WERI-Rb-1 (cell line): ENCODE results near the gene IRF1.

Source experiments
- DNase-seq: peaks from one replicate; pipeline ENCODE4 v3.0.0-alpha.2; 2020
- H3K27ac ChIP-seq: fragments of 250-450 bp; sonication (Bioruptor Pico); 2 replicates; pipeline ENCODE4 v1.5.1; 2020; ENCODE audit warnings: mild to moderate bottlenecking, moderate library complexity
- H3K27me3 ChIP-seq: fragments of 250-450 bp; sonication (Bioruptor Pico); 2 replicates; pipeline ENCODE4 v1.5.1; 2021; ENCODE audit warnings: mild to moderate bottlenecking, low read depth, moderate library complexity; ENCODE audit not compliant: insufficient read depth, severe bottlenecking
- H3K36me3 ChIP-seq: fragments of 250-450 bp; sonication (Bioruptor Pico); 2 replicates; pipeline ENCODE4 v1.5.1; 2020; ENCODE audit warnings: mild to moderate bottlenecking, moderate library complexity
- H3K4me3 ChIP-seq: 2 replicates; pipeline ENCODE4 v1.5.1; 2011; ENCODE audit warnings: low read depth, mild to moderate bottlenecking, control low read depth, low read length
- H3K9me3 ChIP-seq: fragments of 250-450 bp; sonication (Bioruptor Pico); 2 replicates; pipeline ENCODE4 v1.5.1; 2021; ENCODE audit warnings: mild to moderate bottlenecking, moderate library complexity; ENCODE audit not compliant: severe bottlenecking
- TF ChIP-seq, protein P1 (sequence below): IDR thresholded peaks from 2 replicates; pipeline ENCODE4 v1.5.1; 2011; ENCODE audit warnings: low read depth, mild to moderate bottlenecking, control low read depth, inconsistent platforms, low read length

Gene IRF1

DNA sequence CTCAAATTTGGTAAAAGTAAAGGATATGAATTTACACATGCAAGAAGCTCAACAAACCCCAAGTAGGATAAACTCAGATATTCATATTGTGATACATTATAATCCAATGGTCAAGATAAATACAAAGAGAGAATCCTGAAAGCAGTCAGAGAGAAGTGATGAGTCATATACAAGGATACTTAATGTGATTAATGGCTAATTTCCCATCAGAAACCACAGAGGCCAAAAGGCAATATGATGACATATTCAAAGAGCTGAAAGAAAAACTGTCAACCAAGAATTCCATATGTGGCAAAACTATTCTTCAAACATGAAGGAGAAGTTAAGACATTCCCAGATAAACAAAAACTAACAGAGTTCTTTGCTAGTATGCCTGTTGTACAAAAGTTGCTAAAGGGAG, 19.5 kb upstream of the IRF1 start:
- no peaks in the 10 kb centered on the region for H3K27me3 ChIP-seq
- no peaks in the 10 kb centered on the region for H3K36me3 ChIP-seq
- TF ChIP-seq, protein P1, sequence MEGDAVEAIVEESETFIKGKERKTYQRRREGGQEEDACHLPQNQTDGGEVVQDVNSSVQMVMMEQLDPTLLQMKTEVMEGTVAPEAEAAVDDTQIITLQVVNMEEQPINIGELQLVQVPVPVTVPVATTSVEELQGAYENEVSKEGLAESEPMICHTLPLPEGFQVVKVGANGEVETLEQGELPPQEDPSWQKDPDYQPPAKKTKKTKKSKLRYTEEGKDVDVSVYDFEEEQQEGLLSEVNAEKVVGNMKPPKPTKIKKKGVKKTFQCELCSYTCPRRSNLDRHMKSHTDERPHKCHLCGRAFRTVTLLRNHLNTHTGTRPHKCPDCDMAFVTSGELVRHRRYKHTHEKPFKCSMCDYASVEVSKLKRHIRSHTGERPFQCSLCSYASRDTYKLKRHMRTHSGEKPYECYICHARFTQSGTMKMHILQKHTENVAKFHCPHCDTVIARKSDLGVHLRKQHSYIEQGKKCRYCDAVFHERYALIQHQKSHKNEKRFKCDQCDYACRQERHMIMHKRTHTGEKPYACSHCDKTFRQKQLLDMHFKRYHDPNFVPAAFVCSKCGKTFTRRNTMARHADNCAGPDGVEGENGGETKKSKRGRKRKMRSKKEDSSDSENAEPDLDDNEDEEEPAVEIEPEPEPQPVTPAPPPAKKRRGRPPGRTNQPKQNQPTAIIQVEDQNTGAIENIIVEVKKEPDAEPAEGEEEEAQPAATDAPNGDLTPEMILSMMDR: no peak
- no peaks in the 10 kb centered on the region for H3K9me3 ChIP-seq
- H3K4me3 ChIP-seq: no peak overlapping the region
- DNase-seq: no peak
- no peak overlapping the region for H3K27ac ChIP-seq

DNA sequence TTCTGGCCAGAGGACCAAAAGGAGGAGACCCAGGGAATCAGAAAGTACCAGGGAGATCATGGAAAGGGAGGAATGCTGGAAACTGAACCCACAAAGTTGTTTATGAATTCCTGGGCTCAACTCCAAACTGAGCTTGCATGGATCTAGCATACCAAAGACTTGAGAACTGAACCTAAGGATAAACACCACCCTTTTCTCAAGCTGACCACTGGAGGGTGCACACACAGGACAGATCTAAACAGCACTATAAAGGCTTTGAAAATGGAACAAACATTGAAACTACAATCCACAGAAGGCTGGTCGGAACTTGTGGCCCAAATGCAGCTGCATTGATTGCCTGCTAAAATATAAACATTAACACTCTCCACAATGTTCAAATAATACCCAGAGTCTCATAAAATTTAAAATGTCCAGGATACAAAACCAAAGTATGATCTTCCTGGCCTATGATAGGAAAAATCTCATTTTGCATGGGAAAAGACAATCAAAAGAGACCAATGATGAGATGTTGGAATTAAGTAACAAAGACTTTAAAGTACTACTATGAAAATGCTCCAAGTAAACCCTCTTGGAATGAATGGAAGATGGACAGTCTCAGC, 15.6 kb upstream of the IRF1 start:
- DNase-seq: peak; percentile 30

DNA sequence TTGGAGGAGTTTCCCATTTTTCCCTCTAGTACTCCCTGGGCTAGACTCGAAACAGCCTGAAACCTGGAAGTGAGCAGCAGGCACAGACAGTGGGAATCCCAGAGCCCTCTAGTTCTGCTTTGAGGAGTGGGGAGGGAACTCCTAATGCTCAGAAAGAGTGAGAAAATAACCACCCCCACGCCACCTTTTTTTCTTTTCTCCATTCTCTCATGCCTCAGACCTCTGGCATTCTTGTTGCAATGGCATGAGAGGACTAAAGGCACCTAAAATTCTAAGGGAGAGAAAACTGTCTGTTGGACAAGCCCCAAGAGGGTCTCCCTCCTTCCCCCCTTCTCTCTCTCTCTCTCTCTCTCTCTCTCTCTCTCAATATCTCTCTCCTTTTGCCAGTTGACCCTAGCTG, 15.1 kb upstream of the IRF1 start:
- TF ChIP-seq, protein P1: no peak
- DNase-seq: no peak
- Histone ChIP-seq H3K36me3 (no peaks in the 10 kb centered on the region), H3K9me3 (no peaks in the 10 kb centered on the region), H3K4me3 (no peak overlapping the region), H3K27me3 (no peaks in the 10 kb centered on the region), H3K27ac (no peak overlapping the region)

More for the DNA sequence above, 15.6 kb upstream of the IRF1 start:
- no peaks in the 10 kb centered on the region for H3K9me3 ChIP-seq
- TF ChIP-seq, protein P1: peak; percentile 74
- no peaks in the 10 kb centered on the region for H3K36me3 ChIP-seq
- H3K27ac ChIP-seq: no peak overlapping the region
- no peak overlapping the region for H3K4me3 ChIP-seq
- no peaks in the 10 kb centered on the region for H3K27me3 ChIP-seq

DNA sequence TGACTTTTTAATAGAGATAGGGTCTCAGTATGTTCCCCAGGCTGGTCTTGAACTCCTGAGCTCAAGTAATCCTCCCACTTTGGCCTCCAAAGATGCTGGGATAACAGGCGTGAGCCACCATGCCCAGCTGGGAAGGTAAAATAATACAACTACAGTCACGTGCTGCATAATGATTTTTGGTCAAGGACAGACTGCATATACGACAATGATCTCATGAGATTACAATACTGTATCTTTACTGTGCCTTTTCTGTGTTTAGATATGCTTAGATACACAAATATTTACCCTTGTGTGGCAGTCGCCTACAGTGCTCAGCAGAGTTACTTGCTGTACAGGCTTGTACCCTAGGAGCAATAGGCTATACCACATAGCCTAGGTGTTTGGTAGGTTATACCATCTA, 14.2 kb upstream of the IRF1 start:
- no peak for DNase-seq
- TF ChIP-seq, protein P1: no peak

DNA sequence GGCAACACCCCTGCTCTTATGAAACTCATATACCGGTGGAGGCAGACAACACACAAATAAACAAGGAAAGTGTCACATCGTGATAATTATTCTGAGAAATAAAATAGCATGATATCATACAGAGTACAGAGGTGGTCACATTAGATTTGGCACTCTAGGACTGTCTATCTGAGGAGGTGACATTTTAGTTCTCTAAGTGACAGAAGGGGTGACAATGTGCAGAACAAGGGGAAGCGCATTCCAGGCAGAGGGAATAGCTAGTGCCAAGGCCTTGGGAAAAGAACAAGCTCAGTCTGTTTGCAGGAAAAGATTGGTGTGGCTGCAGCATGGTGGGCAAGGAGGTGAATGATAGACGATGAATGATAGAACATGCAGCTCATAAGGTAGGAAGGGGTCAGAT, 12.7 kb upstream of the IRF1 start:
- Histone ChIP-seq H3K27me3 (no peaks in the 10 kb centered on the region), H3K36me3 (no peaks in the 10 kb centered on the region), H3K9me3 (no peaks in the 10 kb centered on the region), H3K27ac (no peak overlapping the region), H3K4me3 (no peak overlapping the region)
- TF ChIP-seq, protein P1: no peak
- DNase-seq: no peak

More for the DNA sequence above, 14.2 kb upstream of the IRF1 start:
- Histone ChIP-seq H3K27me3 (no peaks in the 10 kb centered on the region), H3K4me3 (no peak overlapping the region), H3K36me3 (no peaks in the 10 kb centered on the region), H3K9me3 (no peaks in the 10 kb centered on the region), H3K27ac (no peak overlapping the region)
